ENCODE data around the gene RFX8.

DNA sequence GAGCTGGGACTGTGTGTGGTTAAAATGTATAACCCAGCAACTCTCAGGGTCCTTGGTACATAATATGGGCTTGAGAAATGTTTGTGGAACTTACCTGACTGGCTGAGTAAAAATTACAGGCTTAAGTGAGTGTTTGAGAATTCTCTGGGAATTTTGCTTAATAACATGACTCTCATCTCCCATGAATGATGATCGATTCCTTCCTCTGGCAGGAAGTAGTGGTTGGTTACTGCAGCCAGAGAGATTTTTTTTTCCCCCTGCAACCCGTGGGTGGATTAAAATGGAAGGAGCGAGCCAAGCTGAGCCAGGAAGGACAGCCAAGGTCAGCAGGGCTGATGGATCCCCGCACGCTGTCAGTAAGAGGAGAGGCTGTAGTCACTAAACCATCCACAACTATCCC is 40.6 kb upstream of the RFX8 start:
- TF ChIP-seq, protein P1, sequence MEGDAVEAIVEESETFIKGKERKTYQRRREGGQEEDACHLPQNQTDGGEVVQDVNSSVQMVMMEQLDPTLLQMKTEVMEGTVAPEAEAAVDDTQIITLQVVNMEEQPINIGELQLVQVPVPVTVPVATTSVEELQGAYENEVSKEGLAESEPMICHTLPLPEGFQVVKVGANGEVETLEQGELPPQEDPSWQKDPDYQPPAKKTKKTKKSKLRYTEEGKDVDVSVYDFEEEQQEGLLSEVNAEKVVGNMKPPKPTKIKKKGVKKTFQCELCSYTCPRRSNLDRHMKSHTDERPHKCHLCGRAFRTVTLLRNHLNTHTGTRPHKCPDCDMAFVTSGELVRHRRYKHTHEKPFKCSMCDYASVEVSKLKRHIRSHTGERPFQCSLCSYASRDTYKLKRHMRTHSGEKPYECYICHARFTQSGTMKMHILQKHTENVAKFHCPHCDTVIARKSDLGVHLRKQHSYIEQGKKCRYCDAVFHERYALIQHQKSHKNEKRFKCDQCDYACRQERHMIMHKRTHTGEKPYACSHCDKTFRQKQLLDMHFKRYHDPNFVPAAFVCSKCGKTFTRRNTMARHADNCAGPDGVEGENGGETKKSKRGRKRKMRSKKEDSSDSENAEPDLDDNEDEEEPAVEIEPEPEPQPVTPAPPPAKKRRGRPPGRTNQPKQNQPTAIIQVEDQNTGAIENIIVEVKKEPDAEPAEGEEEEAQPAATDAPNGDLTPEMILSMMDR (IDR thresholded peaks at IDR 0.05; ENCODE audit: low read length) = no peak
- TF ChIP-seq EZH2 (optimal IDR thresholded peaks at IDR 0.05; ENCODE audit: low read depth, low read length) = no peak
- TF ChIP-seq EZH2phosphoT487 (IDR thresholded peaks at IDR 0.05; ENCODE audit: low read length) = no peak

Measured in MM.1S (cell line).